ENCODE measurements around the gene FIBP.
A peak's percentile ranks its signal among the peaks of the same experiment; 100 is the strongest.

Gene FIBP

DNA sequence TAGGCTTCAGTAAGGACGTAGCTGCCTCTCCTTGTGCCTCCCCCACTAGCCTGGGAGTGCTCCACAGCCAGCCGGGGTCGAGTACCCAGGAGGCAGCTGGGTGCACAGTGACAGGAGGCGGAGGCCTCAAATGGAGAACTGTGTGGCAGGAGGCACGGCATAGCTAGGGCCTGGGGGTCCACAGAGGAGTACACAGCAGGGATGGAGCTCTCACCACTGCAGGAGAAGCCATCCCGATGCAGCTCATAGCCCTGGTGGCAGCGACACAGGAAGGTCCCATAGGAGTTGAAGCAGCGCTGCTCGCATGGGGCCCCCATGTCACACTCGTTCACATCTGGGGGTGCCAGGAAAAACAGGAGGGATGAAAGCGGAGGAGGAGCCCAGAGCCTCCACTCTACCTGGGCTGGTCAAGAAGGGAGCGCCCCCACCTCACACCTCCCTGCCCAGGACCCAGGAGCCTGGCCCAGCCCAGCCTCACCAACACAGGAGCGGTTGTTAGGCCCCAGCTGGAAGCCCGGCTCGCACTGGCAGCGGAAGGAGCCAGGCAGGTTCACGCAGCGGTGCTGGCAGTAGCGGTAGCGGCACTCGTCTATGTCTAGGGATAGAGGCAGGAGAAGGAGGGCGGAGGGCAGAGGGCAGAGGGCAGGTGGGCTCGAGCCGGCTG, 18.5 kb downstream of the FIBP start:
- no peak for DNase-seq

DNA sequence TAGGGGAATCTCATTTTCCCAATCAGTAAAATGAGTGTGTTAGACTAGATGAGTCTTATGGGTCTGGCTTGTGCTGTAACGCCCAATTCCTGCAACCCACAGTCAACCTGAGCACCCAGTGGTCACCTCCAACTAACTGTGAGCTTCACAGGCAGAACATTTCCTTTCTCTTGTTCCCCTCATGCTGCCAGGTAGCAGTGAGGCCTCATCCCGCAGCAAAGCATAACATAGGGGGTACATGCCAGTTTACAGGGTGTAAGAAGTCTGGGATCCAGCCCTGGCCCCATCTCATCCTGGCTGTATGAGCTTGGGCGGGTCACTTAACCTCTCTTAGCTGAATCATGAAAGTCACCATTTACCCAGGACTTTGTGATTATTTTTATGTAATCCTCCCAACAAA, 19.4 kb downstream of the FIBP start:
- DNase-seq = no peak

DNA sequence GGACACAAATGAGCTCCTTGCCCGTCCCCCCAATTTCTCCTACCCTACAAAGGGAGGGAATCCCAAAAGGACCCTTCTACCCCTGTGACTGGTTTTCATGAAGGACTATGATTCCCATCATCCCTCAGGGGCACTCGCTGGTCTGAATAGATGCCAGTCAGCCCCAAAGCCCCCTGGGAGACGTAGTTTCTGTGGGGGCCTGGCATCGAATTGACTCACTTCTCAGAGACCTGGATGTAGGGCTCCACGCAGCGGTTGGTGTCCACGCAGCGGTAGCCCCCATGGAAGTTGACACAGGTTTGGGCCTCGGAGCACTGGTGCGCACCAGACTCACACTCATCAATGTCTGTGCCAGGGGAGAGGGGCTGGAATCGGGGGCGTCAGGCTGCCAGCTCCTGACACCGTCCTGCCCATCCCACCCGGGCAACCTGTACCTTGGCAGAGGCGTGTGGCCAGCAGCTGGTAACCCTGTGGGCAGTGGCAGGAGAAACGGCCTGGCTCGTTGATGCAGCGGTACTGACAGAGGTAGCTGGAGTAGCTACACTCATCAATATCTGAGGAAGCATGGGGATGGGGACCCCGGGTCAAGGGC, 20.1 kb downstream of the FIBP start:
- peak; percentile 26 for DNase-seq

DNA sequence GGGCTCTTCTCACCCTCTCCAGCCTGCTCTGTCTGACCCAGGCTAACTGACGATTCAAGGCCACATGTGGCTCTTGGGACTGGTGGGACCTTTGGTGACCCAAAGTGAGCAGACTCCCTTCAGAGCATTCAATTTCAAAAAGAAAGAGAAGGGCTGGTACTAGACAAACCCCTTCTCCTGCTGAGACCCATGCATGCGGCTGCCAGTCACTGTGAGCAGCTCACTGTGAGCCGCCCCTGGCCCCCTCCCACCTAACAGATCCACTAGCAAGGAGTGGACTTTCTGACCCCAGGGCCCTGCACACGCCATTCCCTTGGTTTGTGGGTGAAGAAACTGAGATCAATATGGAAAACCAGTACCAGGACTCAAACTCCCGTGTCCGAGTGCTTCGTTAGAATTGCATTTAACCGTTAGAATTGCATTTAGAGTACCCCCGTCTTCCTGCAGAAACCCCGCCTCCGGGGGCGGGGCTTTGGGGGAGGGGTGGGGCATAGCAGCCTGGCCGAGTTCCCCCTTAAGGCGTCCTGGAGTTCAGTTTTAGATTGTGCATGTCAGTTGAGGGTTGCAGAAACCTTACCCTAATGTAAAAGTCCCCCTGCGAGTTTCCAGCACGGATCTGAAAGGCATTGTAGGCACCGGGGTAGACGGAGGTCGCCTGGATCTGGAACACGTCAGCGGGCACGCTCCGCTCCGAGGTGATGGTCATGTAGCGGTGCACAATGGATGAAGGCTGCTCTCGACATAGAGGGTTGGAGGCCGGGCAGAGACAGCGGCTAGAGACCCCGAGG, 20.8 kb downstream of the FIBP start:
- no peak for DNase-seq

DNA sequence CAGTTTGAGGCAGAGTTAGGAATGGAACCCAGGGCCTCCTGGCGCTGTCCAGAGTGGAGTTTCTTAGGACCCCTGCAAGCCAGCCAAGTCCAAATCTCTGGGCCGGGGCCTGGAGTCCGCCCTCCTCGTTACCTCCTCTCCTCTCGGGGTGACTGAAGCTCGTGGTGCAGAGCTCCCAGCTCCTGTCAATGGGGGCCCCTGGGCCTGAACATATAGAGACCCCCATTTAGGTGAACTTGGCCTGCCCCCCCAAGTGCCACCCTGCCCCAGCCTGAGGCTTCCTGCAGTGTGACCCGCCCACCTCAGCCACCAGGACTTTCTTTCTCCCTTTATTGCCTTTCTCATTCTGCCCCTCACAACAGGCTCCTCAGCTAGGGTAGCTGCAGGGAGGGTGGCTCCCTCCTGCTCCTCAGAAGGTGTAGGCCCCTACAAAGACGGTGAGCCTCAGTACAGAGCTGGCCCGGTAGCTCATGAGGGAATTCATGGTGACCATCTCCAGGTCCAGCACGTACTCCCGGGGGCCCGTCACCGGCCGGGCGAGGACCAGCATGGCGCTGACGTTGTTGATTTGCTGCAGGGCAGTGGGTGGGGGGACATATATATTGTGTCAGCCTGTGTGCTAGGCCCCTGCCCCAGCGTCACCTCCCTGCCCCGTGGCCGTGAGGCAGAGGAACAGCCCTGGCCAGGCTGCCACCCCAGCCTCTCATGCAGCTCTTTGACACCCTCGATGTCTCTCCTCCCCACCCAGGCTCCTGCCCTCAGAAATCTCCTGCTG, 21.6 kb downstream of the FIBP start:
- no peak for DNase-seq

DNA sequence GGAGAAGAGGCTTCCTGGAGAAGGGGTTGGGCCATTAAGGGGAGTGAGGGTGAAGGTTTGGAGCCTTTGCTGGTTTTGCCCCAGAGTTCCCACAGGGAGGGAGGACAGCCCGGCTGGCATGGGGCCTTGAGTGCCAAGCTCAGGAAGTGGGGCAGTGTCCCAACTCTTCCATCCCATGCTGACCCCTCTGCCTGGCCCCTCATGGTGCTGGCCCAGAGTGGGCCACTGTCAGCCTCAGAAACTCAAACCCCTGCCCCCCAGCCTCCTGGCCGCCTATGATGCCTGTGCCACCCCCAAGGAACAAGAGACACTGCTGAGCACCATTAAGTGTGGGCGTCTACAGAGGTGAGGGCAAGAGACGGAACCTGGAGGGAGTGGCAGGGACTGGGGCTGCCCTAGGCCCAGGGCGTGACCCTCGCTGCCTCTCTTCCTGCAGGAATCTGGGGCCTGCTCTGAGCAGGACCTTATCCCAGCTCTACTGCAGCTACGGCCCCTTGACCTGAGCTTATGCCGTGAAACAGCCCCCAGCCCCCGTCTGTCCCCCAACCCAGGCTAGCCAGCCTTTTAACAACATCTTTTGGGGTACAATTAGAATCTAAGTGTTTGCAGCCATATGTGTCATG, 22.6 kb downstream of the FIBP start:
- DNase-seq = no peak

DNA sequence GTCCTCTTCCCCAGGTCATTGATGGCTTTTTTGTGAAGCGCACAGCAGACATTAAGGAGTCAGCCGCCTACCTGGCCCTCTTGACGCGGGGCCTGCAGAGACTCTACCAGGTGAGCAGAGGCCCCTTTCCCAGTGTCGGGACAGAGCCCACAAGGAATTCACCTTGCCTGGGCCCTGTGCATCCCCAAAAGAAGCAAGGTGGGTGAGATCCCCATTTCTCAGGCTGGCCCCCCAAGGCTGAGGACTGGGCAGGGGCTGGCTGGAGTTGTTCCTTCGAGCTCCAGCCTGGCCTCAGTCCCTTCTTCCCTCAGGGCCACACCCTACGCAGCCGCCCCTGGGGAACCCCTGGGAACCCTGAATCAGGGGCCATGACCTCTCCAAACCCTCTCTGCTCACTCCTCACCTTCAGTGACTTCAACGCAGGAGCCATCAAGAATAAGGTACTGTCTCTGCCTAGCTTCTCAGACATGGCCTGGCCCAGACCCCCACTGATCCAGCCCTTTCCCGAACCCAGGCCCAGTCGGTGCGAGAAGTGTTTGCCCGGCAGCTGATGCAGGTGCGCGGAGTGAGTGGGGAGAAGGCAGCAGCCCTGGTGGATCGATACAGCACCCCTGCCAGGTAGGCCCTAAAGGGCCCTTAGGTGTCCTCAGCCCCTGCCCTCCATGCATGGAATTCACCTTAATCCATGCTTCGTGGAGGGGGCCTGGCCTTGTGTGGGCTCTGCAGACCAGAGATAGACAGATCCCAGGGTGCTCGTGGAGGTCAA, 23.4 kb downstream of the FIBP start:
- no peak for DNase-seq

DNA sequence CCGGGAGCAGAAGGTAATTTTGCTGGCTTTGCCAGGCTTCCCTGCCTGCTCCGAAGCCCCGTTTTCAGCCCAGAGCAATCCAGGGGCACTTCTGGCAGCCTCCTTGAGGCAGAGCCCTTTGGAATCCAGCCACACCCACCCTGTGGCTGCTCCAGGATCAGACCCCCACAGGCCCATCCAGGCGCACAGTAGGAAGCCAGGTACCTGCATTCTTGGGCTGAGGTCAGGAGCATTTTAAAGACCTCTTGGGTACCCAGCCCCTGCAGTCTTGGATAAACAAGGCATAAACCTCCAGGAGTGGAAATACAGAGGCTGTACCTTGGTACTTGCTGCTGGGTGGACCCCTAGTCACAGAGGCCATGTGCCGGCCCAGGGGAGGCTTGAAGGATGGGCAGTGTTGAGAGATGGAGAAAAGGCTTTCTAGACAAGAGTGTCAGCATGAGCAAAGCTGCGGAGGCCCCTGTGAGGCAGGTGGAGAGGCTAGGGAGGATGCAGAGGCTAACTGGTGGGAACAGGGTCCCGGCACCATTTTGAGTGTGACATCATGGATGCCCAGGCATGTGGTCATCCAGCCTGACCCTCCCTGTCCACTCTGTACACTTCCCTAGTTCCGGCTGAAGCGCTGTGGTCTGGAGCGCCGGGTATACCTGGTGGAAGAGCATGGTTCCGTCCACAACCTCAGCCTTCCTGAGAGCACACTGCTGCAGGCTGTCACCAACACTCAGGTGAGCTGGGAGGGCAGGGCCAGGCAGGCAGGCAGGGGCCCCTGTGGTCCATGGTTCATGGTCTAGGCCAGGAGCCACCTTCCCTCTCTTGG, 24.2 kb downstream of the FIBP start:
- no peak for DNase-seq

DNA sequence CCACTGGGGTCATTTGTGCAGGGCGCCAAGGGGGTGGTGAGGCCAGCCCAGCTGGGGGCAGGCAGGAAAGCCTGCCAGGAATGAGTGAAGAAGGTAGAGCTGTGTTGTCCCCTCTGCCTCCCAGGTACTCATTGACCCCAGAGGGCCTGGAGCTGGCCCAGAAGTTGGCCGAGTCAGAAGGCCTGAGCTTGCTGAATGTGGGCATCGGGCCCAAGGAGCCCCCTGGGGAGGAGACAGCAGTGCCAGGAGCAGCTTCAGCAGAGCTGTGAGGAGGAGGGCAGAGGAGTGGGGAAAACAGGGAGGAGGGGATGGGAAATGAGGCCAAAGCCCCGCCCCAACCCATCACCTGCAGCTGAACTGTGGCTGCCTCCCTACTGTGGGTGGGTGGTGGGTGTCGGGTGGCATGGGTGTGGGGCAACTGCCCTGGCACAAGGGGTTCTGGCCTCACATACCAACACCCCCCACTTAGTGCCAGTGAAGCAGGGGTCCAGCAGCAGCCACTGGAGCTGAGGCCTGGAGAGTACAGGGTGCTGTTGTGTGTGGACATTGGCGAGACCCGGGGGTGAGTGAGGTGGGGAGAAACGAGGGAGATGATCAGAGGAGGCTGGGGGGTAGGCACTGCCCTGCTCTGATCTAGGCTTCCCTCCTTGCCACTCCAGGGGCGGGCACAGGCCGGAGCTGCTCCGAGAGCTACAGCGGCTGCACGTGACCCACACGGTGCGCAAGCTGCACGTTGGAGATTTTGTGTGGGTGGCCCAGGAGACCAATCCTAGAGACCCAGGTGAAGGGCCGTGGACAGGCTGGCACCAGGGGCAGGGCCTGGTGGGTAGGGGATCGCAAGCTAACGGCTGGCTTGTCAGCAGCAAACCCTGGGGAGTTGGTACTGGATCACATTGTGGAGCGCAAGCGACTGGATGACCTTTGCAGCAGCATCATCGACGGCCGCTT, 25.1 kb downstream of the FIBP start:
- no peak for DNase-seq

DNA sequence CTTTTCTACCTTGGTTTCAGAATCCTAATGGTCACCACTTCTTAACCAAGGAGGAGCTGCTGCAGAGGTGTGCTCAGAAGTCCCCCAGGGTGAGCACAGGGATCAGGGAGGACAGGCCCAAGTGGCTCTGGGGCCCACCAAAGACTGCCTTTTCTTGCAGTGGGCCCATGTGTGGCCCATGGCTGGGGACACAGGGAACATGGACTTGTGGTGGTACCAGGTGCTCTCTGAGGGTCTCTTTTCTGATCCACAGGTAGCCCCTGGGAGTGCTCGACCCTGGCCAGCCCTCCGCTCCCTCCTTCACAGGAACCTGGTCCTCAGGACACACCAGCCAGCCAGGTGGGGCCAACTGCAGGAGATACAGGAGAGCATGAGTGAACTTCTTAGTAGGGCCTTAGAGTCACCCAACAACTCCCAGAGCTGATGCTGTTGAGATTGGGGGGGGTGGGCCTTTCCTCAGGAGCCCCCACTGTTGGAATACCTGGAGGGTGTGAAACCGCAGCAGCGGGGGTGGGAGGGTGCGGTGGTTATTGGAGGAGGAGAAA, 26.0 kb downstream of the FIBP start:
- no peak for DNase-seq

DNA sequence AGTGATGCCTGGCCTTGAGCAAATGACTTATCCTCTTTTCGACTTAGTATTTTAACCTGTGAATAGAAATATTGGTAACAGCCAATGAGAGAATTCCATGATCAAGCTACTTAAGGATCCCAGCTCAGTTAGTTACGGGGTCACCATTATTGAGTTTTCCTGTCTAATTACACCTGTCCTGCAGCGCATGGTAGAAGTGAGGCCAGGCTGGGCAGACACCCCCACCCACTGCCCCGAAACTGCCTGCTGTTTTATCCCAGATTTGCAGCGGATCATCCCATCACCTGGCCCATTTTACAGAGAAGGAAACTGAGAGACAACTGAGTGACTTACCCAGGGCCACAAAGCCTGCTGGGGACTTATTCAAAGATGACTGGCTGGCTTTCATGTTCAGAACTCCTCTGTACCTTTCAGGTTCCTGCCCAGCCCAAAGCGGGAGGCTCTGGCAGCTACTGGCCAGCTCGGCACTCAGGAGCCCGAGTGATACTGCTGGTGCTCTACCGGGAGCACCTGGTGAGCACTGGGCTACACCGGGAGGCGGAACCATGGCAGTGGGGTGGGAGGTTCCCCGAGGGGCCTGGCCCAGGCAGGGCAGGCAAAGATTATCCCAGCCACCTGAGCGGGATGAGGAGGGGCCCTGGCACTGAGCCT, 26.6 kb downstream of the FIBP start:
- DNase-seq = no peak

DNA sequence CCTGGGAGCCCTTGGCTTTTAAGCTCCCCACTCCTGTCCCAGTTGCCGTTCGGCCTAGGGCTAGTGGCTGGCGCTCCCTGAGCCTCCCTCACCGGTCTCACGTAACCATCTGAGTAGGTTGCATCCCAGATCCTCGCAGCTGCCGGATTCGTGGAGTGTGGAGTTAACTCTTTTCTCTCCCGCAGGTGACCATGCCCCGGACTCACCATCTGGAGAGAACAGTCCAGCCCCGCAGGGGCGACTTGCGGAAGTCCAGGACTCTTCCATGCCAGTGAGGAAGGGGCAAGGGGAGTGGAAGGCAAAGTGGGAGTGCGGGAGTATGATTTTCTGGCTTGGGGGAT, 27.1 kb downstream of the FIBP start:
- DNase-seq = no peak

DNA sequence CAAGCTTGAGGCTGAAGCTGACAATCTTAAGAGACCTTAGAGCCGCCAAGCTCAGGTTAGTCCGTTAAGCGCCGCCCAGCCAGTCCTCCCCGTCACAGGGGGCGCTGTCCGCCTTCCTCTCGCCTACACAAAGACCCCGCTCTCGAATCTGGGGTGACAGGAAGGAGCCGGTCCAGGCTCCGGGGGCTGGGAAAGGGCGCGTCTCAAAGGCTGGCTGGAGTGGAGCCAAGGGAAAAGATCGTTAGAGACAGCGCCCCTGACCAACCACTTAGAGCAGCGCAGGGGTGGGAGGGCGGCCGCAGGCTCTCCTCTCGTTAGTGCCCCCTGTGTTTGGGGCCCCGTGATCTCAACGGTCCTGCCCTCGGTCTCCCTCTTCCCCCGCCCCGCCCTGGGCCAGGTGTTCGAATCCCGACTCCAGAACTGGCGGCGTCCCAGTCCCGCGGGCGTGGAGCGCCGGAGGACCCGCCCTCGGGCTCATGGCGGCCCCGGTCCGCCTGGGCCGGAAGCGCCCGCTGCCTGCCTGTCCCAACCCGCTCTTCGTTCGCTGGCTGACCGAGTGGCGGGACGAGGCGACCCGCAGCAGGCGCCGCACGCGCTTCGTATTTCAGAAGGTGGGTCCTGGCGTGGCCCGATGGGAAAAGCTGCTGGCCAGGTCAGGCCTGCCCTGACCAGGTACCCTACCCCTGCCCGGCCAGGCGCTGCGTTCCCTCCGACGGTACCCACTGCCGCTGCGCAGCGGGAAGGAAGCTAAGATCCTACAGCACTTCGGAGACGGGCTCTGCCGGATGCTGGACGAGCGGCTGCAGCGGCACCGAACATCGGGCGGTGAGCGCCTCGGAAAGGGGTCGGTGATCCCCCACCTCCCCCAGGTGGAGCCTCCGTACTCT, 27.8 kb downstream of the FIBP start, which contains the start of gene MUS81:
Gene MUS81 (plus strand): TSS at position 156 of the 887 bp plus-strand sequence. CDS start 321 bp downstream, at position 477.
- DNase-seq = peak; percentile 95

DNA sequence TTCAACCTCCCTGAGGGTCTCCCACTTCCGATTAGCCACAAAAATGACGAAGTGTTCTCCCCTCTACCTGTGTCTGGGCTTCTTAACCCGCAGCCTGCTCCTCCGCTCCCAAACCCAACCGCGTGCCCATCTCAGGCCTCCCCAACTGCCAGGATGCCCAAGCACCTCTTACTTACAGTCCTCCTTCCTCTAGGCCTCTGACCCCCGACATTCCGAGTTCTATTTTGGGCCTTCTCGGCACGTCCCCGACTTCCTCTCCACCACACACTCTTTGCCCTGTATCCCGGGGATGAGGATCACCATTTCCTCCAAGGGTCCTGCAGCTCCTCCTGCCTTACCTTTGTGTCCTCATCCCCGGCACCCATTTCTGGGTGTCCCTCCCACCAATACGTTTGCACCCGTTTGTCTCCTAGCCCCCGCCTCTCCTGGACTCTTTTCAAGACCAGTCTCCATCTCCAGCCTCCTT, 28.4 kb downstream of the FIBP start:
- peak; percentile 41 for DNase-seq

DNA sequence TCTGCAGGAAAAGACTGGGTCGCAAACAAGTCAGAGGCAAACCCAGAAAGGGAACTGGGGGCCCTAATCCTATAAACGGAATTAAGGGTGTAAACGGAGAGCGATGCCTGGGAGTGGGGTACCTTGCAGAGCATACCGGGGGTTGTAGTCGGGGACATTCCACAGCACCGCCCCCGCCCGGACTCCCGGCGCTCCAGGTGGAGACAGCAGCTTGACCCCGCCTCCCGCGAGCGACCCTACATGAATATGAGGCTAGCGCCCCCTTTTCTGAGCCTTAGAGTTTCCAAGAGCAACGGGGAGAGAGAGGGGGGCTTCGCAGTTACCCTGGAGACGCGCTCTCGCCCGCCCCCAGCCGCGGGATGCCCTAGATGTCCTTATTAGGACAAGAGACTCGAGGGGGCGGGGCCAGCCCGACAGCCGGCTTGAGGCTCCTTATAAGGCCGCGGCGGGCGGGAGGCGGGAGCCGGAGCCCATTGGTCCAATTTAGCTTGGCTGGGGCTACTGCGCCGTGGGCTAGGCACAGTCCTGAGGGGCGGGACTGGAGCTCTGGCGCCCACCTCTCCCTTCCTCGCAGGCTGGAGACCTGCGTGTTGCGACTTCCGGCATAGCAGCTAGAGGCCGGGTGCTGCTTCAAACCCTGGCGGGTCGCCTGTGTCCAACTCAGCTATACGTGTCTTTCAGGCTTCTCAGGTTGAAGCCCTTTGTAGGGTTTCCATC, 29.0 kb downstream of the FIBP start:
- peak; percentile 97 for DNase-seq

DNA sequence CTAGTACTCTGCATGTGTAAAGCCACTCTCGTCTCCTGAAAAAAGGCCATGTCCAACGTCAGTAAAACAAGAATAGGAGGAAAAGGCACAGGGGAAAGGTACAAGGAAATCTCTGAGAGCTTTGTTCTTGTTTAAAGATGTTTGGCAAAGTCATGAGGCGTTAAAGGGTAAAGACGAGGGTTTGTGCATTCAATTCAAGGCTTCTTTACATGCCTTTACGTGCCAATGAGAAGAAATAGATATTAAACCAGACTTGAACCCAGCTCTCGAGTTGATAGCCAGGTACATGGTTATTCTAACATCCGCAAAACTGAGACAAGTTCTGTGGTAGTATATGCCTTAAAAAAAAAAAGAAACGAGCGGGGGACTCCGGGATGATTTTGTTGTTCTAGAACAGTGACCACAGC, 29.6 kb downstream of the FIBP start:
- no peak for DNase-seq

All from activated naive CD4-positive, alpha-beta T cell treated with Interleukin-2 at 50 U/mL for 16 hours (primary cell).